Measurements from ENCODE around the gene ADAM29.
"Not testable (repeated sequence)": the region's sequence is repeated elsewhere in the genome, so short reads cannot be mapped to it uniquely, and the experiment has no call there.

Gene ADAM29

GRCh38 chr4:174918058-174918457 is at the start of gene ADAM29:
Gene ADAM29, plus strand, starts transcription at chr4:174918358. Its CDS starts 57,168 bp downstream, at chr4:174975526.
- DNase-seq = no peak

DNA sequence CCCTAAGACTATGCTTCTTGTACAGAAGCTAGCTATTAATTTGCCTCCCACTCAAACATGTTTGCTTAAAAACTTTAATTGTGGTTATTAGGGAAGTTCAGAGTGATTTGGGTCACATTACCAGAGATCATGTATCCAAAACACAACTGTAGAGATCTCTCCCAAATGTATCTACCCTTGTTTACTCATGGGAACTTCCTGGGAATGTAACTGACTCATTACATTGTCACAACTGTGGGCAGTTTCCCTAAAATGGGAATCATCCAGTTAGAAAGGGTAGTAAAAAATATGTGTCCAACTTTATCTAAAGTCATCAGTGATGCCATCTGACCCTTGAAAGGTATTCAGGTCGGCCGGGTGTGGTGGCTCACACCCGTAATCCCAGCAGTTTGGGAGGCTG is 48.8 kb upstream of the ADAM29 start:
- DNase-seq = no peak

DNA sequence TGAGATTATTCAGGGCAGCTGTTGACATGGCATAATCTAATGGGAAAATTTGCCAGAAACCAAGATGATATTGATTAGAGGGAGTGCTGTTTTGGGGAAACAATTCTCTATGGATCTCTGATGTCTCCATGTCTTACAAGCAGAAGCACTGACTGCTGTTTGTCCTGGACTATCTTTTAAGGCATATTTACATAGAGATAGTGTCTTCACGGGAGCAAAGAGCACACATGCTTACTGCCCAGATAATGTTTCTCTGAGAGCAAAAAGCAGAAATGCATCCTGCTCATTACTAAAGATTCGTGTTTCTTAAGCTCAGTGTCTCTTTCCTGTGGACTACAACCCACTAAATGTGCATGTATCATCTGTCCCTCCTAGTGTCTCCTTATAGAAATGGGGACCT is 47.8 kb upstream of the ADAM29 start:
- DNase-seq = no peak

- no peak for DNase-seq
Measured at GRCh38 chr4:174871407-174871806, 46.8 kb upstream of the ADAM29 start.

- not testable (repeated sequence) for DNase-seq
Measured at GRCh38 chr4:174873146-174873545, 45.0 kb upstream of the ADAM29 start.

GRCh38 chr4:174873931-174874330 is 44.2 kb upstream of the ADAM29 start:
- DNase-seq = peak in 1 of 2 donors; percentile 2

DNA sequence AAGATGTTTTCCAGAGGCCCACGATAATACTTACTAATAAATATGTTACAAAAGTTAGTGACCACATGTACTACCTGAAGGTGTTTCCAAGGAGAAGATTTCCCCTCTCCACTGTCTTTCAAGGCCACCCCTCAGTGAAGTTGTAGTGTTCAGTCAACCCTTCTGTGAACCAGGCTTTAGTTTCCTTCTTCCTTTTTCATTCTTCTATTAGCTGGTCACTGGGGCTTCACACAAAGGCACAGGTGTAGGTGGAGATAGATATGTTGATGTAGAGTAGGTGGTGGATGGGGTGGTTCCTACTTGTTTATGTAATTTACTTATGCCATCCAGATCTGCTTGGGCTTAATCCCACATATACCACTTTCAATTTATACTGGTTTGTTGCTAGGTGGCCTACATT is 43.3 kb upstream of the ADAM29 start:
- DNase-seq = no peak

- no peak for DNase-seq
Measured at GRCh38 chr4:174880001-174880400, 38.2 kb upstream of the ADAM29 start.

- DNase-seq = no peak
Measured at GRCh38 chr4:174882317-174882992, 35.7 kb upstream of the ADAM29 start.

GRCh38 chr4:174907508-174907907 is 10.7 kb upstream of the ADAM29 start:
- no peak for DNase-seq

DNA sequence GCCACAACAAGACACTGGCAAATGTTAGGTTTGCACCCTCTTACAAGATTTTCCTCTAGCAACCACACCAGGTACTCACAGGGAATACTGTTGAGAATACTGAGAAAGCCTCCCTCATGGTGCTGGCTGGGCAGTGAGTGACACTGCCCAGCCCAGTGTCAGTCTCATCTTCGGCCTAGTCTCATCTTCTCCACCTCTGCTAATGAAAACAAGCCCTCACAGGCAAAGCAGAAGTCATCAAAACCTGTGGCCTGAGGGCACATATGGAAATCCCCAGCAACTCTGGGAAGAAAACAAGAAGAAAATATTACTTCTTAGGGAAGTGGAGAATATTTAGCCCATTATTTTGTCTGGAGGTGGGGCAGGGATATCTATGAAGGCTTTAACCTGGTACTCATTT is 7.9 kb upstream of the ADAM29 start:
- no peak for DNase-seq

DNA sequence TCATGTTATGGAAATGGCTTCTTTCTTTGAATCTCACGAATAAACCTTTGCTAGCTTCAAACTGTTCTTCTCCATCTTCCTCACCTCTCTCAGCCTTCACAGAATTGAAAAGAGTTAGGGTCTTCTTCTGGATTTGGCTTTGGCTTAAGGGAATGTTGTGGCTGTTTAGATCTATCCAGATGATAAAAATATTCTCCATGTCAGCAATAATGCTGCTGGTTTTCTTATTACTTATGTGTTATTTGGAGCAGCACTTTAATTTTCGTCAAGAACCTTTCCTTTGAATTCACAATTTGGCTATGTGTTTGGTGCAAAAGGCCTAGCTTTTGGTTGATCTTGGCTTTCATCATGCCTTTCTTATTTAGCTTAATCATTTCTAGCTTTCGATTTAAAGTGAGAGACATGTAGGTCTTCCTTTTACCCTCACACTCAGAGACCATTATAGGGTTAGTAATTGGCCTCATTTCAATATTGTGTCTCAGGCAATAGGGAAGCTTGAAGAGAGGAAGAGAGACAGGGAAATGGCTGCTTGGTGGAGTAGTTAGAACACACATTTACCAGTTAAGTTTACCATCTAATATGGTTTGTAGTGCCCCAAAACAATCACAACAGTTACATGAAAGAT is 5.1 kb upstream of the ADAM29 start:
- DNase-seq = no peak

DNA sequence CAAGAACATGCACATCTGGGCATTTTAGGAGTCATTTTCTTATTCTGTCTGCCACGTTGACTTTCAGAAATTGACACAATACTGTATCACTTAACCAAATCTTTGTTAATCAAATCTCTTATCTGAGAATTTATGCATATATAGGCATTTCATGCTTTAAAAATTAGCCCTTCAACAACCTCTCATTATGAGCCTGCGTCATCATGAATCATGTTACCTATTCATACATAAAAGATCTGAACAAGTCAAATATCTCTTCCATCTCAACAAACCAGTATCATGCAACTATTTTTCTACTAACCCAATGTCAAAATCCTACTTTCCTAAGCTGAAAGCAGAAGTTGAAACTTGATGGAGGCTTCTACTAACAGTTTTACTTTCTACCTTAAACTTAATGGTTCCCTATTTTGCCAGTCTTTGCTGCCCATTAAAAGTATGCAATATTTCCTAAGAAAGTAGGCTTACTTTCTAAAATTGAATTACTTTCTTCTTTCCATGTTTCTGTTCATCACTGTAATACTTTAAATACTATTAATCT is 1.8 kb downstream of the ADAM29 start:
- DNase-seq = no peak

DNA sequence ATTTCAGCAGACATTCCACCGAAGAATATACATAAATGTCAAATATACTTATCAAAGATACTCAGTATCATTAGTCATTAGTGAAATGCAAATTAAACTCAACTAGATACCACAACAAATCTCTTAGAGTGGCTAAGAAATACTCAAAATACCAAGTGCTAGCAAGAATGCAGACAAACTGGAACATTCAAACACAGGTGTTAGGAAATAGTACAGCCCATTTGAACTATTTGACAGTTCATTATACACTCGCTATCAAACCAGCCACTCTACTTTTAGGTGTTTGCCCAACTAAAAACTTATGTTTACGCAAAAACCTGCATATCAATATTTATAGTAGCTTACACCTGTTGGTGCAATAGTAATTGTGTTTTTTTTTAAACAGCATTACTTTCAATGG is 8.8 kb downstream of the ADAM29 start:
- DNase-seq = no peak

- no peak for DNase-seq
Measured at GRCh38 chr4:174928174-174928573, 10.0 kb downstream of the ADAM29 start.

DNA sequence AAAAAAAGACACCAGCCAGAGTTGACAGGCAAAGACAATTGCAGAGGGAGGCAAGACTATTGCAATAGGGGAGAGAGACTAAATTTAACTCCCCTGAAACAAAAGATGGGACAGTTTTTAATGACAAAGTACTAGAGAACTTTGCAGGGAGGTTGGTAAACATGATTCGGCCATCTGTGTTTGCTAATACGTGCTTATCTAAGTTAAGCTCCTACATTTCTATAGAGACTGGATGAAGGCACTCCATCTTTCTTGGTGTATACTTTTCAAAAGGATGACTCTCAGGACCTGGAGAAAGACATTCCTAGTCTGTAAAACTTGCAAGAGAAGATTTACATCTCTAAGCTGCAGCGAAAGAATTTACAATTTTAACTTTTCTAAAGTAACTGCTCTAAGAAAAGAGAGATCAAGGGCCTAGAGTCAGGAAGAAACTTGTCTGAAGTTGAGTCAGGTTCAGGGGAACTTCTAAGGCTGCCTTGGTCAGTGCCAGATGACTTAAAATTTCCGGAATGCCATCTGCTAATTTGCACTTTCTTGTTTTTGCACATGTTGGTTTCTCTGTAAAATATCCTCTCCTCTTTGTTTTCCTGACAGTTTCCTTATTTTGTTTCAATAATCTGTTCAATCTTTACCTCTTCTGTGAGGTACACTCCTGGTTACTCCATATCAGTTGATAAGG is 10.6 kb downstream of the ADAM29 start:
- DNase-seq = no peak

DNA sequence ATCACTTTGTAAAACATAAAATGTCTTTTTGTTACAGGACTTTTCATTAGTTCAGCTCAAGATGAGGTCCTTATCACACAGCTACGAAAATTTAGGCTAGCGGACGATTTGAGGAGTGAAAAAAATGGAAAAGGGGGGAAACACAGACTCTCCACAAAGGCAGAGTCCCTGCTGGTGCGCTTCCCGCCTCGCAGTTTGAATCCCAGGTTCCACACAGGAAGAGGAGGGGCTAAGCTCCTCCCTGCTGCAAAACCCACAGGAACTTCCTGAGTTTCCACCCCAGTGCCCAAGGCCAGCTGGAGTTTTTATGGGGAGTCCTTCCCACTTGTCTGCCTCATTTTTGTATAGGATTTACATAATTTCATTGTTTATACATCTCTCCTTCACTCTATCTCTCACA is 11.2 kb downstream of the ADAM29 start:
- no peak for DNase-seq

DNA sequence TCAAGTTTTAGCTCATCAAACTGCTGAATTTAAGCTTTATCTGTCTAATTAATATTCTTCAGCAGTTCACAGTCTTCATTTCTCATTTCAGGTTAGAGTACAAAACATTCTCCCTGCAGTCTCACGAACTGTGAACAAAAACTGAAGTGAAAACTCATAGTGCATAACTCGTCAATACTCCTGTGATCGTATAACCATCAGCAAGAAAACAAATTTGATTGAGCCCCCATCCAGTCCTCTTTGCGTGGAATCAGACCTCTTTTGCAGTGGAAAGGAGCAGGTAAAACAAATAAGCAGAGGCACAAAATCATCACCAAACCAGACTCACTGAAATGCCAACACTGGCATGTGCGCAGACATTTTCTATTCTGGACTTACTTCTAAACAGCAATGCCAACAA is 12.7 kb downstream of the ADAM29 start:
- no peak for DNase-seq

GRCh38 chr4:174933083-174933482 is 14.9 kb downstream of the ADAM29 start:
- no peak for DNase-seq

DNA sequence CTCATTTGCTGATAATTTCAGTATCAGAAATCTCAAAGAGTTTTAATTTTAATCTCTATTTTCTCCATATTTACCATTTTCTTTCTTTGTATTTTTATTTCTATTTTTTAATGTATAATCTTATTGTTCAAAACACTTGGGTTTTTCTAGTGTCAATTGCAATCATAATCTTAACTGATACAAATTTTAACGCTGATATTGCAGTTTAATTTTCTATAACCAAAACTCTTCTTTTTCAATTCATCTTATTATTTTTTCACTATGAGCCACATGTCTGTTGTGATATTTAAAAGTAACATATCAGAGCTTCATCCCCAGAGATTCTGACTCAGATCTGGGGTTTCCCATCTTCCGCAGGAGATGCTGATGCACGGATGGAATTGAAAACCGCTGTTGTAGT is 16.2 kb downstream of the ADAM29 start:
- no peak for DNase-seq

DNA sequence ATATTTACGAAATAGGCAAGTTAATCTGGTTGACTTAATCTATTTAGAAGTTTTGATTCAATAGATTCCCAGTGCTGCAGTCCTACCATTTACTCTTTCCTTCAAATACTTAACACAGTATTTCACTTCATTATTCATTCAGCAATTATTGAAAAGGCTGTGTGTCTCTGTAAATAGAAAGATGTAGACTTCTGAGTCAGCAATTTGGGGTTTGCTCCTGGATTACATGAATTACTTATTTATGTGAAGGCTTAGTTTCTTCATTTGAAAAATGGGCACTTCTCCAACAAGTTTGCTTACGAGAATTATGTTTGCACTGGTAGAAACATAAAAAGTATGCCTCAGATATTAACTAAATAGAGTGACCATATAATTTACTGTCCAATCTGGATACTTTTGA is 17.4 kb downstream of the ADAM29 start:
- DNase-seq = no peak

DNA sequence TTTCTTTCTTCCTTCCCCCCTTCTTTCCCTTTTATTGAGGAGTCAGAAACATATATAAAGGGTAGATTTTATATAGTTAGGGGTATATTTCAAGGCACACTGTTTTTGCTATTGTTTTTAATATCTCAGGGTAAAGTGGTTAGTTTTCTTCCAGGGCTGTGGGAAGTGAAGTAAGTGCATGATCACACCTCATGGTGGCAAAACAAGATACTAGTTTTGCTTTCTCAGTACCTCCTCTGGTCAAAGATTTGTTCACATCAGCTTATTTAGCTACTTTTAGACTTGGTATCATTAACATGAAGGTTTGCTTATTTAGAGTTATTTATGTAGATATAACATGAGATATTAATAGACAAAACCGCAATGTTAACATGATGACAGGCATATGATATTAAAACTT is 21.8 kb downstream of the ADAM29 start:
- DNase-seq = no peak

GRCh38 chr4:174946246-174946645 is 28.1 kb downstream of the ADAM29 start:
- no peak for DNase-seq

GRCh38 chr4:174948826-174949225 is 30.7 kb downstream of the ADAM29 start:
- DNase-seq = no peak

All from inflammatory macrophage treated with lipopolysaccharide for 1 hour (primary cell).